Measurements from ENCODE around the gene CST9L.

CST9L gene

GRCh38 chr20:23568320-23568970 is at the start of gene CST9L:
Gene CST9L (minus strand): TSS chr20:23568484. CDS start chr20:23568450, 34 bp downstream.
- DNase-seq = peak in 1 of 3 donors; percentile 11

GRCh38 chr20:23614163-23614562 is 45.9 kb upstream of the CST9L start:
- no peak for DNase-seq

- DNase-seq = no peak
These were observed 45.4 kb upstream of the CST9L start for GRCh38 chr20:23613676-23614075.

- no peak for DNase-seq
These were observed 44.1 kb upstream of the CST9L start for GRCh38 chr20:23612396-23612795.

- DNase-seq = peak; percentile 36 to 64 (median 58)
These were observed 41.3 kb upstream of the CST9L start for GRCh38 chr20:23609486-23610109.

- no peak for DNase-seq
These were observed 40.1 kb upstream of the CST9L start for GRCh38 chr20:23608251-23608846.

- DNase-seq = no peak
These were observed 39.4 kb upstream of the CST9L start for GRCh38 chr20:23607497-23608245.

GRCh38 chr20:23606652-23607049 is 38.4 kb upstream of the CST9L start:
- DNase-seq = peak; percentile 78 to 87 (median 84)

GRCh38 chr20:23605867-23606651 is 37.8 kb upstream of the CST9L start, which contains the start of gene CST9:
Gene CST9 (minus strand): TSS chr20:23605917. CDS start chr20:23605864, 53 bp downstream.
- no peak for DNase-seq

- no peak for DNase-seq
These were observed 36.0 kb upstream of the CST9L start for GRCh38 chr20:23604306-23604705.

- DNase-seq = peak in 1 of 3 donors; percentile 50
These were observed 35.0 kb upstream of the CST9L start for GRCh38 chr20:23603321-23603720.

GRCh38 chr20:23602699-23603098 is 34.4 kb upstream of the CST9L start:
- DNase-seq = no peak

GRCh38 chr20:23602241-23602640 is 34.0 kb upstream of the CST9L start:
- DNase-seq = peak in 1 of 3 donors; percentile 21

GRCh38 chr20:23601715-23602114 is 33.4 kb upstream of the CST9L start:
- no peak for DNase-seq

- peak in 2 of 3 donors; percentile 59 to 67 for DNase-seq
These were observed 30.2 kb upstream of the CST9L start for GRCh38 chr20:23598481-23598880.

GRCh38 chr20:23596579-23597250 is 28.4 kb upstream of the CST9L start:
- peak; percentile 54 to 68 (median 59) for DNase-seq

GRCh38 chr20:23595941-23596340 is 27.7 kb upstream of the CST9L start:
- peak in 1 of 3 donors; percentile 10 for DNase-seq

- no peak for DNase-seq
These were observed 20.4 kb upstream of the CST9L start for GRCh38 chr20:23588434-23589403.

GRCh38 chr20:23587631-23588030 is 19.3 kb upstream of the CST9L start:
- DNase-seq = no peak

- no peak for DNase-seq
These were observed 18.6 kb upstream of the CST9L start for GRCh38 chr20:23586735-23587525.
